A673 (cell line): ENCODE data around the gene DMKN.

Experiments
- CTCF ChIP-seq: fragments of 300-800, 200-600 bp; sonication (generic); conservative IDR thresholded peaks from 2 replicates; pipeline ENCODE4 v1.5.1; 2017; ENCODE audit warnings: low read depth, mild to moderate bottlenecking, antibody characterized with exemption, low read length, moderate library complexity, mixed read lengths
- EZH2 ChIP-seq: fragments of 200-600 bp; sonication (generic); IDR thresholded peaks from 2 replicates; pipeline ENCODE4 v1.6.1; 2017; ENCODE audit warnings: borderline replicate concordance, low read depth, mild to moderate bottlenecking, mixed read lengths, antibody characterized with exemption, low read length; ENCODE audit not compliant: poor library complexity, severe bottlenecking

DNA sequence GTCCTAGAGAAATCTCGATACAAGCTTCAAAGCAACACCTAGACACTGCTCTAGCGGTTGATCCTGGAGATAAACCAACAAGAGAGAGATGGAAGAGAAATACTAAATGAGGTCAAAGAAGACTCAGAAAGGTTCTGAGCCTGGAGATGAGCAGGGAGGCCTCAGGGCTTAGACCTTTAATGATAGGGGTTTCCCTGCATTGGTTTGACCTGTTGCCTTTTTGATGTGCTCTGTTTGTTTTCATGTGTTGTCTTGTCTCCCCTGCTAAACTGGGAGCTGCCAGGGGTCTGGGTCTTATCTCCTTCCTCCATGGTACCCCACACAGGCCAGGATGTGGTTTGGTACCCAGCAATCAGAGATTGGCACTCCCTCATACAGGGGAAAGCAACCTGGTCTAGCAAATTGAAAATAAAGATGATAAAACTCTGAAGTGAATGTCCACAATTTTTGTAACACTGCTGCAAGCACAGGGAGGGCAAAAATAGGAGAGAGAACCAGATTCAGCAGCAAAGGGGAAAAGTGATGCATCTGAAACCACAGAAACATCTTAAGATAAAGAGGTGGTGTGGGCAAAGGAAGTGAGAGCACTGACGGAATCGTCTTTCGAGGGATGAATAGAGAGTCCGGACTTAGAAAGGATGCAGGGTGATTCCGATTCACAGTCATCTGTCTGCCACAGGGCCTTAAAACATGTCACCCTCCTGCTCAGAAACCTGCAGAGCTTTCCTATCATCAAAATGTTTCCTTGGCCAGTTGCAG, 61.9 kb downstream of the DMKN start:
- TF ChIP-seq EZH2 (no peak), CTCF (no peak)
